Glutamatergic neuron (in vitro differentiated cells): ENCODE measurements around the gene SVBP. TPM values are rescaled to one million over a fixed set of nuclear protein-coding genes. Genes with fewer than 3 reads are reported as not detected.

Experiments used
- DNase-seq: peaks from one replicate; pipeline ENCODE4 v3.0.0; 2022
- H3K27ac Mint-ChIP-seq: one replicate; pipeline ENCODE4 v1.8.0; 2020; ENCODE audit warnings: mild to moderate bottlenecking, mixed read lengths, inconsistent platforms; ENCODE audit not compliant: unreplicated experiment
- H3K27me3 Mint-ChIP-seq: one replicate; pipeline ENCODE4 v1.8.0; 2020; ENCODE audit warnings: mild to moderate bottlenecking, moderate library complexity, mixed read lengths, inconsistent platforms; ENCODE audit not compliant: unreplicated experiment
- H3K36me3 Mint-ChIP-seq: one replicate; pipeline ENCODE4 v1.8.0; 2020; ENCODE audit warnings: mild to moderate bottlenecking, mixed read lengths, inconsistent platforms; ENCODE audit not compliant: unreplicated experiment
- H3K4me1 Mint-ChIP-seq: one replicate; pipeline ENCODE4 v1.8.0; 2020; ENCODE audit warnings: mild to moderate bottlenecking, low read depth, mixed read lengths, inconsistent platforms; ENCODE audit not compliant: unreplicated experiment
- H3K4me3 Mint-ChIP-seq: one replicate; pipeline ENCODE4 v1.8.0; 2020; ENCODE audit warnings: mild to moderate bottlenecking, mixed read lengths, inconsistent platforms; ENCODE audit not compliant: unreplicated experiment
- H3K9me3 Mint-ChIP-seq: one replicate; pipeline ENCODE4 v1.8.0; 2020; ENCODE audit warnings: mild to moderate bottlenecking, moderate library complexity, mixed read lengths, inconsistent platforms; ENCODE audit not compliant: unreplicated experiment
- total RNA-seq: library from RNA; stranded (reverse); fragmentation: NEBNext Ultra II Directional; extraction: Animal tissue kit (Norgen Biotek cat#: 25700); gene quantifications from one replicate; pipeline ENCODE4 v1.2.1, GENCODE V29; 2021; ENCODE audit not compliant: unreplicated experiment
- TF ChIP-seq, protein P1 (sequence below): fragments of 200-600 bp; sonication (generic); IDR thresholded peaks from one replicate; pipeline ENCODE4 v1.5.0; 2021; ENCODE audit not compliant: partially characterized antibody, unreplicated experiment

Gene SVBP
- total RNA-seq, 1 donor from 2014 or later, result 100 TPM

DNA sequence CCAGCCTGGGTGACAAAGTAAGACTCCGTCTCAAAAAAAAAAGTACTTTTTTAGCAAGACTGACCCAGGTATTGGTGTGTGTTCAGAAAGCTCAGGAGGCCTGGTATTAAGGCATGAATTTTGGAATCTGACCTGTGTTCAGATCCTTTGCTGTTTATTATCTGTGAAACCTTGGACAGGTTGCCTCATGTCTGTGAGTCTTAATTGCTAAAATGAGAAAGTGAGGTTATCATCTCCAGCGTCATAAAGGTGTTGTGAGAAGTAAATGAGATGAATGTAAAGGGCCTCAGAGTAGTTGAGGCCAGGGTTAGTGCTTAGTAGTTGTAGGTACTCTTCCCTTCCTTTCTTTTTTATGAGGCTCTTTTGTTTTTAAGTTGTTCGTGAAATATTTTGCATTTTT, 47.4 kb downstream of the SVBP start:
- TF ChIP-seq, protein P1, sequence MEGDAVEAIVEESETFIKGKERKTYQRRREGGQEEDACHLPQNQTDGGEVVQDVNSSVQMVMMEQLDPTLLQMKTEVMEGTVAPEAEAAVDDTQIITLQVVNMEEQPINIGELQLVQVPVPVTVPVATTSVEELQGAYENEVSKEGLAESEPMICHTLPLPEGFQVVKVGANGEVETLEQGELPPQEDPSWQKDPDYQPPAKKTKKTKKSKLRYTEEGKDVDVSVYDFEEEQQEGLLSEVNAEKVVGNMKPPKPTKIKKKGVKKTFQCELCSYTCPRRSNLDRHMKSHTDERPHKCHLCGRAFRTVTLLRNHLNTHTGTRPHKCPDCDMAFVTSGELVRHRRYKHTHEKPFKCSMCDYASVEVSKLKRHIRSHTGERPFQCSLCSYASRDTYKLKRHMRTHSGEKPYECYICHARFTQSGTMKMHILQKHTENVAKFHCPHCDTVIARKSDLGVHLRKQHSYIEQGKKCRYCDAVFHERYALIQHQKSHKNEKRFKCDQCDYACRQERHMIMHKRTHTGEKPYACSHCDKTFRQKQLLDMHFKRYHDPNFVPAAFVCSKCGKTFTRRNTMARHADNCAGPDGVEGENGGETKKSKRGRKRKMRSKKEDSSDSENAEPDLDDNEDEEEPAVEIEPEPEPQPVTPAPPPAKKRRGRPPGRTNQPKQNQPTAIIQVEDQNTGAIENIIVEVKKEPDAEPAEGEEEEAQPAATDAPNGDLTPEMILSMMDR, result no peak
- no peaks in the 10 kb centered on the region for H3K36me3 Mint-ChIP-seq
- H3K4me3 Mint-ChIP-seq, result peak overlapping the region; percentile 56
- no peak overlapping the region for H3K27ac Mint-ChIP-seq
- peaks cover 9% of the 10 kb centered on the region for H3K4me1 Mint-ChIP-seq
- peaks cover 3% of the 10 kb centered on the region for H3K9me3 Mint-ChIP-seq
- DNase-seq, result no peak
- peaks cover 6% of the 10 kb centered on the region for H3K27me3 Mint-ChIP-seq

DNA sequence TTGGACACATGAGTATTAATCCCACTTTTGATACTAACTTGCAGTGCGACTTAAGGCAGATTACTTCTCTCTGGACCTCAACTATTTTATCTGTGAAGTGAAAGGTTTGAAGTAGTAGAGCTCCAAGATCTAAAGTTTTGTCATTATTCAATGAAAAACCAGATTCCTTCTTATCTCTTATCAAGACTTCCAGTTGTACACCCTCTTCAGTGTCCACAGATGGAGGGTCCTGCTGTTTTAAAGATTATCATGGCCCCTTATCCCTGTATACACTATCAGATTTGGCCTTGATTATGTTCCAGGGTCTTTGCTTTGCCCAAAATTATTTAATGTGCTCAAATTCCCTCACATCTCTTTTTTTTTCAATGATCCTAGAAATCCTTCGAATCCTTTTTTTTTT, 49.0 kb downstream of the SVBP start:
- DNase-seq, result no peak
- Mint-ChIP-seq H3K4me3 (peak overlapping the region; percentile 91), H3K36me3 (no peaks in the 10 kb centered on the region), H3K27me3 (peaks cover 6% of the 10 kb centered on the region), H3K4me1 (peaks cover 9% of the 10 kb centered on the region), H3K27ac (no peak overlapping the region), H3K9me3 (peaks cover 3% of the 10 kb centered on the region)
- TF ChIP-seq, protein P1, result no peak

DNA sequence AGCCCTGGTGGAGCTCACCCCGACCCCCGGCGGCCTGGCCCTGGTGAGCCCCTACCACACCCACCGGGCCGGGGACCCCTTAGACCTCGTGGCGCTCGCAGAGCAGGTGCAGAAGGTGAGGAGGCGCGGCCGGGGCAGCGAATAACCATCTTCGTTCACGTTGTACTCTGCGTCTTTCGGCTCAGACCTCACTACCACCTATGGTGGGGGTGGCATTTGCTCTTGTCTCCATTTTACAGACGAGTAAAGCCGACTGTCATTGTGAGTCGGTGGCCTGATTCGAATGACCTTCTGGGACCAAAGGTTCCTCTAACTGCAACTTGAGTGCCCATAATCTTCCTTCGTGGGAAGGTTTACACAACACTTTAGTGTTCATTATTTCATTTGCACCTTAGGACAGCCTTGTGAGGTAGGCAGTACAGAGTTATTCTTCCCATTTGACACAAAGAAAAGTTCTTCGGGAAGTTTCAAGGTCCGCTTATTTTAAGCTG, 49.6 kb downstream of the SVBP start:
- DNase-seq, result no peak
- TF ChIP-seq, protein P1, result no peak
- Mint-ChIP-seq H3K4me1 (peaks cover 9% of the 10 kb centered on the region), H3K27ac (peak overlapping the region; percentile 92), H3K36me3 (no peaks in the 10 kb centered on the region), H3K9me3 (peaks cover 3% of the 10 kb centered on the region), H3K27me3 (peaks cover 6% of the 10 kb centered on the region), H3K4me3 (peak overlapping the region; percentile 91)

DNA sequence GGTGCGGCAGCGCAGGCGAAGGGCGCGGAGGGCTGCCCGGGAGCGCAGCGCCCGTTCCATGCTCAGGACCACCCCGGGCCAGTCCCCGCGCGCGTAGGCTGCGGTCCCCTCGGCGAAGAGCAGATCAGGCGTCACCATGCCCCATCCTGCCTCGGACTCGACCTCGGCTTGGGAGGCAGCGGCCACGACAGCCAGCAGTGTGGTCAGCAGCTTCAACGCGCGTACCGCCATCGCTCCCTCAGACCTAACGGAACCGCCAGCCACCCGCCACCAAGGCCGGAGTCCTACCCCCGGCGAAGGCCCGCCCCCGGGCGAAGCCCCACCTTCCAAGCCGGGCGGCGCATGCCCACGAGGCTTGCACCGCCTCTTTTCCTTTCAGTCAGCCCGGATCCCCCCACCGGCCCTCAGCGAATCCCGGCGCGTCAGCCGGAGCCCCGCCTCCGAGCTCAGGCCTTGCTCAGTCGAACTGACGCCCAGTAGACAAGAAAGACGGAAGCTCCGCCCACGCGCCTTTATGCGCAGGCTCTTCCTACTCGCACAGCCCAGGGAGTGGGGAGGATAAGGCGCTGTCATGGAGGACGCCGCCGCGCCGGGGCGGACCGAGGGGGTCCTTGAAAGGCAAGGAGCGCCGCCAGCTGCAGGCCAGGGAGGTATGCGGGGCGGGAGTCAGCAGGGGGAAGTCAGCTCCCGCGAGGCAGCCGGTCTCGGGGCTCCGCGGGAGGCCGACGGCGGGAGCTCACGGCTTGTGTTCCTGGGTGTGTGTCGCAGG, 50.3 kb downstream of the SVBP start, which contains the start of the genes C1orf50 and P3H1:
Gene C1orf50, plus strand, starts transcription at position 509 of the 769 bp plus-strand sequence. Its CDS starts 63 bp downstream, at position 572.
Gene P3H1, minus strand, starts transcription at position 288 of the 769 bp plus-strand sequence. Its CDS starts 57 bp downstream, at position 231.
- peak within 1 kb of the TSS; percentile 91 for H3K4me3 Mint-ChIP-seq
- peak within 1 kb of the TSS; percentile 92 for H3K27ac Mint-ChIP-seq
- H3K4me1 Mint-ChIP-seq, result peaks cover 4% of the 10 kb centered on the region
- H3K27me3 Mint-ChIP-seq, result peaks cover 6% of the 10 kb centered on the region
- peak; percentile 100 for DNase-seq
- TF ChIP-seq, protein P1, result no peak
- H3K36me3 Mint-ChIP-seq, result no peaks in the 10 kb centered on the region
- H3K9me3 Mint-ChIP-seq, result peaks cover 3% of the 10 kb centered on the region
